Hepatocyte (in vitro differentiated cells): ENCODE data around the gene PADI4.
"Not testable (repeated sequence)": the region's sequence is repeated elsewhere in the genome, so short reads cannot be mapped to it uniquely, and the experiment has no call there.

Experiments
- CTCF ChIP-seq: fragments of 200-600 bp; sonication (generic); IDR thresholded peaks from 2 replicates; pipeline ENCODE4 v1.5.1; 2016; ENCODE audit warnings: antibody characterized with exemption, mild to moderate bottlenecking; ENCODE audit not compliant: poor library complexity
- EZH2phosphoT487 ChIP-seq: fragments of 200-600 bp; sonication (generic); IDR thresholded peaks from one replicate; pipeline ENCODE4 v1.6.1; 2018; ENCODE audit warnings: antibody characterized with exemption, mild to moderate bottlenecking, low read depth, moderate library complexity; ENCODE audit not compliant: unreplicated experiment, severe bottlenecking

- TF ChIP-seq CTCF, EZH2phosphoT487: not testable (repeated sequence)
Measured at GRCh38 chr1:17406760-17407475, 98.9 kb downstream of the PADI4 start.
